HEK293 (cell line): ENCODE data around the gene INPP4B.

Experiments used
- CTCF ChIA-PET: fragments of 350-600 bp; formaldehyde crosslinking; extraction: SDS; loops from one replicate; lab custom pipeline; 2021; ENCODE audit warnings: antibody characterized with exemption; lab: Yijun Ruan, JAX
- POLR2A ChIA-PET: fragments of 300-600 bp; formaldehyde crosslinking; extraction: SDS; loops from one replicate; lab custom pipeline; 2020; ENCODE audit warnings: antibody characterized with exemption, inconsistent platforms; lab: Yijun Ruan, JAX
- H3K27ac ChIP-seq: fragments of 200-500 bp; sonication (Bioruptor generic); 2 replicates; pipeline ENCODE4 v1.5.1; 2014; ENCODE audit warnings: low read depth, low read length, control low read depth, inconsistent platforms; ENCODE audit errors: extremely low read depth
- H3K36me3 ChIP-seq, 2 experiments: fragments of 200-500 bp in 1 of 2; sonication (Bioruptor generic) in 1 of 2; 1 replicate in 1 of 2; 2 replicates in 1 of 2; pipeline ENCODE4 v1.5.1; 2014 to 2017; ENCODE audit warnings: inconsistent platforms in 2 of 2, low read length in 2 of 2; ENCODE audit not compliant: control insufficient read depth in 2 of 2, insufficient read depth in 1 of 2
- H3K4me1 ChIP-seq: fragments of 200-500 bp; sonication (Bioruptor generic); 2 replicates; pipeline ENCODE4 v1.5.1; 2014; ENCODE audit warnings: mild to moderate bottlenecking, low read length, inconsistent platforms; ENCODE audit not compliant: control insufficient read depth, insufficient read depth
- H3K4me3 ChIP-seq: 2 replicates; pipeline ENCODE4 v1.5.1; 2011; ENCODE audit warnings: low read depth, mild to moderate bottlenecking, control low read depth, low read length, moderate library complexity
- H3K9me3 ChIP-seq: fragments of 200-500 bp; sonication (Bioruptor generic); 2 replicates; pipeline ENCODE4 v1.5.1; 2014; ENCODE audit warnings: low read depth, low read length, inconsistent platforms; ENCODE audit not compliant: control insufficient read depth, insufficient read depth
- FEZF1 ChIP-seq: fragments of 450-650 bp; formaldehyde crosslinking; IDR thresholded peaks from 2 replicates; pipeline ENCODE4 v1.5.1; 2016; ENCODE audit warnings: missing biosample characterization, missing genetic modification characterization
- GLIS2 ChIP-seq: fragments of 450-650 bp; formaldehyde crosslinking; IDR thresholded peaks from 2 replicates; pipeline ENCODE4 v1.5.1; 2016; ENCODE audit warnings: missing biosample characterization, missing genetic modification characterization
- SCRT1 ChIP-seq: fragments of 450-650 bp; formaldehyde crosslinking; IDR thresholded peaks from 2 replicates; pipeline ENCODE4 v1.5.1; 2016; ENCODE audit warnings: missing biosample characterization, missing genetic modification characterization, borderline replicate concordance
- SP2 ChIP-seq: fragments of 450-650 bp; formaldehyde crosslinking; IDR thresholded peaks from 2 replicates; pipeline ENCODE4 v1.5.1; 2016; ENCODE audit warnings: missing biosample characterization, missing genetic modification characterization
- YY1 ChIP-seq: fragments of 450-650 bp; formaldehyde crosslinking; IDR thresholded peaks from 2 replicates; pipeline ENCODE4 v1.5.1; 2018; ENCODE audit warnings: missing biosample characterization, missing genetic modification characterization
- ZBTB48 ChIP-seq: fragments of 450-650 bp; formaldehyde crosslinking; IDR thresholded peaks from 2 replicates; pipeline ENCODE4 v1.5.1; 2016; ENCODE audit warnings: missing biosample characterization, missing genetic modification characterization
- ZBTB8A ChIP-seq: fragments of 450-650 bp; formaldehyde crosslinking; IDR thresholded peaks from 2 replicates; pipeline ENCODE4 v1.5.1; 2016; ENCODE audit warnings: missing biosample characterization, missing genetic modification characterization
- ZIC2 ChIP-seq: fragments of 450-650 bp; formaldehyde crosslinking; IDR thresholded peaks from 2 replicates; pipeline ENCODE4 v1.5.1; 2016; ENCODE audit warnings: missing biosample characterization, missing genetic modification characterization
- ZNF112 ChIP-seq: fragments of 450-650 bp; formaldehyde crosslinking; IDR thresholded peaks from 2 replicates; pipeline ENCODE4 v1.5.0; 2017; ENCODE audit warnings: missing biosample characterization, missing genetic modification characterization
- ZNF132 ChIP-seq: fragments of 450-650 bp; formaldehyde crosslinking; IDR thresholded peaks from 2 replicates; pipeline ENCODE4 v1.5.1; 2017; ENCODE audit warnings: missing biosample characterization, missing genetic modification characterization, borderline replicate concordance
- ZNF140 ChIP-seq: fragments of 450-650 bp; formaldehyde crosslinking; IDR thresholded peaks from 2 replicates; pipeline ENCODE4 v1.5.1; 2016; ENCODE audit warnings: missing biosample characterization, missing genetic modification characterization
- ZNF19 ChIP-seq: fragments of 450-650 bp; formaldehyde crosslinking; IDR thresholded peaks from 2 replicates; pipeline ENCODE4; 2016; ENCODE audit warnings: missing biosample characterization, missing genetic modification characterization, low read depth
- ZNF266 ChIP-seq: fragments of 450-650 bp; formaldehyde crosslinking; IDR thresholded peaks from 2 replicates; pipeline ENCODE4 v1.5.1; 2016; ENCODE audit warnings: missing biosample characterization, missing genetic modification characterization, low read depth
- ZNF350 ChIP-seq: fragments of 450-650 bp; formaldehyde crosslinking; IDR thresholded peaks from 2 replicates; pipeline ENCODE4 v1.5.0; 2017; ENCODE audit warnings: missing biosample characterization, mild to moderate bottlenecking, missing genetic modification characterization
- ZNF510 ChIP-seq: fragments of 450-650 bp; formaldehyde crosslinking; IDR thresholded peaks from 2 replicates; pipeline ENCODE4 v1.5.1; 2018; ENCODE audit warnings: mild to moderate bottlenecking, missing genetic modification characterization, missing biosample characterization; ENCODE audit not compliant: insufficient replicate concordance
- ZNF530 ChIP-seq: fragments of 450-650 bp; formaldehyde crosslinking; IDR thresholded peaks from 2 replicates; pipeline ENCODE4 v1.5.1; 2016; ENCODE audit warnings: low read depth, missing biosample characterization, missing genetic modification characterization
- ZNF555 ChIP-seq: fragments of 450-650 bp; formaldehyde crosslinking; conservative IDR thresholded peaks from 2 replicates; pipeline ENCODE4 v1.5.1; 2017; ENCODE audit warnings: missing biosample characterization, mild to moderate bottlenecking, missing genetic modification characterization, inconsistent platforms
- ZNF560 ChIP-seq: fragments of 450-650 bp; formaldehyde crosslinking; IDR thresholded peaks from 2 replicates; pipeline ENCODE4 v1.5.1; 2017; ENCODE audit warnings: missing biosample characterization, missing genetic modification characterization, borderline replicate concordance
- ZNF621 ChIP-seq: fragments of 450-650 bp; formaldehyde crosslinking; IDR thresholded peaks from 2 replicates; pipeline ENCODE4 v1.5.1; 2017; ENCODE audit warnings: missing biosample characterization, missing genetic modification characterization
- ZNF624 ChIP-seq: fragments of 450-650 bp; formaldehyde crosslinking; IDR thresholded peaks from 2 replicates; pipeline ENCODE4 v1.5.1; 2017; ENCODE audit warnings: missing biosample characterization, missing genetic modification characterization
- ZNF76 ChIP-seq: fragments of 450-650 bp; formaldehyde crosslinking; IDR thresholded peaks from 2 replicates; pipeline ENCODE4; 2016; ENCODE audit warnings: low read depth, missing biosample characterization, missing genetic modification characterization, borderline replicate concordance
- ZNF777 ChIP-seq: fragments of 450-650 bp; formaldehyde crosslinking; IDR thresholded peaks from 2 replicates; pipeline ENCODE4 v1.5.1; 2017; ENCODE audit warnings: missing biosample characterization, missing genetic modification characterization, borderline replicate concordance
- TF ChIP-seq, protein P1 (sequence below): fragments of 450-650 bp; formaldehyde crosslinking; IDR thresholded peaks from 2 replicates; pipeline ENCODE4 v1.5.1; 2016; ENCODE audit warnings: missing biosample characterization, missing genetic modification characterization
- TF ChIP-seq, protein P2 (sequence below): IDR thresholded peaks from 2 replicates; pipeline ENCODE4 v1.6.1; 2011; ENCODE audit warnings: mild to moderate bottlenecking, low read depth, low read length, borderline replicate concordance
- TF ChIP-seq, protein P3 (sequence below): fragments of 450-650 bp; formaldehyde crosslinking; IDR thresholded peaks from 2 replicates; pipeline ENCODE4 v1.5.1; 2016; ENCODE audit warnings: missing biosample characterization, missing genetic modification characterization
- TF ChIP-seq, protein P4 (sequence below): fragments of 450-650 bp; formaldehyde crosslinking; IDR thresholded peaks from 2 replicates; pipeline ENCODE4 v1.5.1; 2016; ENCODE audit warnings: missing biosample characterization, missing genetic modification characterization
- TF ChIP-seq, protein P5 (sequence below): fragments of 450-650 bp; formaldehyde crosslinking; IDR thresholded peaks from 2 replicates; pipeline ENCODE4 v1.5.1; 2016; ENCODE audit warnings: missing biosample characterization, missing genetic modification characterization
- TF ChIP-seq, protein P6 (sequence below): fragments of 450-650 bp; formaldehyde crosslinking; IDR thresholded peaks from 2 replicates; pipeline ENCODE4 v1.5.1; 2016; ENCODE audit warnings: missing biosample characterization, missing genetic modification characterization
- TF ChIP-seq, protein P7 (sequence below): fragments of 450-650 bp; formaldehyde crosslinking; IDR thresholded peaks from 2 replicates; pipeline ENCODE4 v1.5.1; 2016; ENCODE audit warnings: missing biosample characterization, missing genetic modification characterization

INPP4B gene

DNA sequence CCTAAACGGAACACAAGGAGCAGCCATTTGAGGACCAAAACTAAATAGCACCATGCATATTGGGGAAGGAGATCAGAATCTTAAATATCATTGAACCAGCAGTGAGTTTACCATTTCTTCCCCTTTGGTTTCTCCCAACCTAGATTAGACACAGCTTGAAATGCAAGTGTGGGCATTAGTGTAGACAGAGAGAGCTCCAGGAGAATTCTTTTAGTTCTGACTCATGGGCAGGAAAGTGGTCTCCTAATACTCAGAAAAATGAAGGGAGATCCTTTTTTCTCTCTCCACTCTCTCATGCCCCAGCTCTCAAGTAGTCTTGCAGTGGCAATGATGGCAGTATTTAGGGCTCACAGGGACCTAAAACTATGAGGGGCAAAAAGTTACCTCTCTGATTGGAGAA lies 567.9 kb downstream of the INPP4B start:
- no peak overlapping the region for H3K4me3 ChIP-seq
- H3K27ac ChIP-seq, result no peak overlapping the region
- H3K4me1 ChIP-seq, result no peaks in the 10 kb centered on the region
- ChIA-PET CTCF (no interaction called here), POLR2A (no interaction called here)
- TF ChIP-seq ZNF350 (no peak), GLIS2 (tag by site-specific recombination) (no peak), ZNF555 (tag by site-specific recombination) (no peak), ZNF140 (tag by site-specific recombination) (no peak), FEZF1 (no peak), ZNF530 (no peak), ZIC2 (no peak), YY1 (tag by site-specific recombination) (no peak), ZNF624 (tag by site-specific recombination) (no peak), ZNF560 (tag by site-specific recombination) (no peak), ZBTB48 (no peak)
- TF ChIP-seq, protein P1, sequence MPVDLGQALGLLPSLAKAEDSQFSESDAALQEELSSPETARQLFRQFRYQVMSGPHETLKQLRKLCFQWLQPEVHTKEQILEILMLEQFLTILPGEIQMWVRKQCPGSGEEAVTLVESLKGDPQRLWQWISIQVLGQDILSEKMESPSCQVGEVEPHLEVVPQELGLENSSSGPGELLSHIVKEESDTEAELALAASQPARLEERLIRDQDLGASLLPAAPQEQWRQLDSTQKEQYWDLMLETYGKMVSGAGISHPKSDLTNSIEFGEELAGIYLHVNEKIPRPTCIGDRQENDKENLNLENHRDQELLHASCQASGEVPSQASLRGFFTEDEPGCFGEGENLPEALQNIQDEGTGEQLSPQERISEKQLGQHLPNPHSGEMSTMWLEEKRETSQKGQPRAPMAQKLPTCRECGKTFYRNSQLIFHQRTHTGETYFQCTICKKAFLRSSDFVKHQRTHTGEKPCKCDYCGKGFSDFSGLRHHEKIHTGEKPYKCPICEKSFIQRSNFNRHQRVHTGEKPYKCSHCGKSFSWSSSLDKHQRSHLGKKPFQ (tag by site-specific recombination), result no peak
- TF ChIP-seq, protein P2, sequence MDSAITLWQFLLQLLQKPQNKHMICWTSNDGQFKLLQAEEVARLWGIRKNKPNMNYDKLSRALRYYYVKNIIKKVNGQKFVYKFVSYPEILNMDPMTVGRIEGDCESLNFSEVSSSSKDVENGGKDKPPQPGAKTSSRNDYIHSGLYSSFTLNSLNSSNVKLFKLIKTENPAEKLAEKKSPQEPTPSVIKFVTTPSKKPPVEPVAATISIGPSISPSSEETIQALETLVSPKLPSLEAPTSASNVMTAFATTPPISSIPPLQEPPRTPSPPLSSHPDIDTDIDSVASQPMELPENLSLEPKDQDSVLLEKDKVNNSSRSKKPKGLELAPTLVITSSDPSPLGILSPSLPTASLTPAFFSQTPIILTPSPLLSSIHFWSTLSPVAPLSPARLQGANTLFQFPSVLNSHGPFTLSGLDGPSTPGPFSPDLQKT, result no peak
- TF ChIP-seq, protein P3, sequence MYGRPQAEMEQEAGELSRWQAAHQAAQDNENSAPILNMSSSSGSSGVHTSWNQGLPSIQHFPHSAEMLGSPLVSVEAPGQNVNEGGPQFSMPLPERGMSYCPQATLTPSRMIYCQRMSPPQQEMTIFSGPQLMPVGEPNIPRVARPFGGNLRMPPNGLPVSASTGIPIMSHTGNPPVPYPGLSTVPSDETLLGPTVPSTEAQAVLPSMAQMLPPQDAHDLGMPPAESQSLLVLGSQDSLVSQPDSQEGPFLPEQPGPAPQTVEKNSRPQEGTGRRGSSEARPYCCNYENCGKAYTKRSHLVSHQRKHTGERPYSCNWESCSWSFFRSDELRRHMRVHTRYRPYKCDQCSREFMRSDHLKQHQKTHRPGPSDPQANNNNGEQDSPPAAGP (tag by site-specific recombination), result no peak
- TF ChIP-seq, protein P4, sequence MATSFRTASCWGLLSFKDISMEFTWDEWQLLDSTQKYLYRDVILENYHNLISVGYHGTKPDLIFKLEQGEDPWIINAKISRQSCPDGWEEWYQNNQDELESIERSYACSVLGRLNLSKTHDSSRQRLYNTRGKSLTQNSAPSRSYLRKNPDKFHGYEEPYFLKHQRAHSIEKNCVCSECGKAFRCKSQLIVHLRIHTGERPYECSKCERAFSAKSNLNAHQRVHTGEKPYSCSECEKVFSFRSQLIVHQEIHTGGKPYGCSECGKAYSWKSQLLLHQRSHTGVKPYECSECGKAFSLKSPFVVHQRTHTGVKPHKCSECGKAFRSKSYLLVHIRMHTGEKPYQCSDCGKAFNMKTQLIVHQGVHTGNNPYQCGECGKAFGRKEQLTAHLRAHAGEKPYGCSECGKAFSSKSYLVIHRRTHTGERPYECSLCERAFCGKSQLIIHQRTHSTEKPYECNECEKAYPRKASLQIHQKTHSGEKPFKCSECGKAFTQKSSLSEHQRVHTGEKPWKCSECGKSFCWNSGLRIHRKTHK (tag by site-specific recombination), result no peak
- TF ChIP-seq, protein P5, sequence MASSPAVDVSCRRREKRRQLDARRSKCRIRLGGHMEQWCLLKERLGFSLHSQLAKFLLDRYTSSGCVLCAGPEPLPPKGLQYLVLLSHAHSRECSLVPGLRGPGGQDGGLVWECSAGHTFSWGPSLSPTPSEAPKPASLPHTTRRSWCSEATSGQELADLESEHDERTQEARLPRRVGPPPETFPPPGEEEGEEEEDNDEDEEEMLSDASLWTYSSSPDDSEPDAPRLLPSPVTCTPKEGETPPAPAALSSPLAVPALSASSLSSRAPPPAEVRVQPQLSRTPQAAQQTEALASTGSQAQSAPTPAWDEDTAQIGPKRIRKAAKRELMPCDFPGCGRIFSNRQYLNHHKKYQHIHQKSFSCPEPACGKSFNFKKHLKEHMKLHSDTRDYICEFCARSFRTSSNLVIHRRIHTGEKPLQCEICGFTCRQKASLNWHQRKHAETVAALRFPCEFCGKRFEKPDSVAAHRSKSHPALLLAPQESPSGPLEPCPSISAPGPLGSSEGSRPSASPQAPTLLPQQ (tag by site-specific recombination), result no peak
- H3K9me3 ChIP-seq, result no peaks in the 10 kb centered on the region
- H3K36me3 ChIP-seq, result no peaks in the 10 kb centered on the region

DNA sequence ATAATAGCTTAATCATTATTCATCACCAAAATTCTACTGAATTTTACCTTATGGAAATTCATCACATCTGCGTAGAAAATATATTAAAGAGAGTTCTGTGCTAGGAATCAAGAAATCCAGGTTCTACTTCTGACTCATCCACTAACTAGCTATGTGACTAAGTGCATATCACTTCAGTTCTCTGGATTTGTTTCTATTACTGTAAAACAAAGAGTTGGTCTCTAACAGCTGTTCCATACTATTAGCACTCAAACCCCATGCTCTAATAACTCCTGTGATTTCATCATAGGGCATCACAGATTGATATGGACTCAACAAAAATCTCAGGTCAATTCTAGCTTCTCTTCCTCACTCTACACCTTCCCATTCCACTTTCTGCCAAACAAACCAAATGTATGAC lies 572.0 kb downstream of the INPP4B start:
- no peak overlapping the region for H3K4me3 ChIP-seq
- no peak overlapping the region for H3K27ac ChIP-seq
- no peaks in the 10 kb centered on the region for H3K9me3 ChIP-seq
- CTCF ChIA-PET, result interaction anchor here (0.9 kb wide), 1 partner anchor 9 kb away, joined by 3 read pairs; no protein-coding TSS in a partner anchor
- POLR2A ChIA-PET, result no interaction called here
- no peaks in the 10 kb centered on the region for H3K4me1 ChIP-seq
- no peaks in the 10 kb centered on the region for H3K36me3 ChIP-seq
- TF ChIP-seq ZNF112 (tag by site-specific recombination), result no peak
- TF ChIP-seq SP2 (tag by site-specific recombination), result no peak
- TF ChIP-seq ZNF76 (tag by site-specific recombination), result no peak
- TF ChIP-seq ZBTB8A (tag by site-specific recombination), result no peak
- TF ChIP-seq ZNF777, result no peak
- no peak for TF ChIP-seq ZNF266
- TF ChIP-seq, protein P6, sequence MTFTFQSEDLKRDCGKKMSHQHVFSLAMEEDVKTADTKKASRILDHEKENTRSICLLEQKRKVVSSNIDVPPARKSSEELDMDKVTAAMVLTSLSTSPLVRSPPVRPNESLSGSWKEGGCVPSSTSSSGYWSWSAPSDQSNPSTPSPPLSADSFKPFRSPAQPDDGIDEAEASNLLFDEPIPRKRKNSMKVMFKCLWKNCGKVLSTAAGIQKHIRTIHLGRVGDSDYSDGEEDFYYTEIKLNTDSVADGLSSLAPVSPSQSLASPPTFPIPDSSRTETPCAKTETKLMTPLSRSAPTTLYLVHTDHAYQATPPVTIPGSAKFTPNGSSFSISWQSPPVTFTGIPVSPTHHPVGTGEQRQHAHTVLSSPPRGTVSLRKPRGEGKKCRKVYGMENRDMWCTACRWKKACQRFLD, result no peak
- no peak for TF ChIP-seq ZNF510
- TF ChIP-seq, protein P7, sequence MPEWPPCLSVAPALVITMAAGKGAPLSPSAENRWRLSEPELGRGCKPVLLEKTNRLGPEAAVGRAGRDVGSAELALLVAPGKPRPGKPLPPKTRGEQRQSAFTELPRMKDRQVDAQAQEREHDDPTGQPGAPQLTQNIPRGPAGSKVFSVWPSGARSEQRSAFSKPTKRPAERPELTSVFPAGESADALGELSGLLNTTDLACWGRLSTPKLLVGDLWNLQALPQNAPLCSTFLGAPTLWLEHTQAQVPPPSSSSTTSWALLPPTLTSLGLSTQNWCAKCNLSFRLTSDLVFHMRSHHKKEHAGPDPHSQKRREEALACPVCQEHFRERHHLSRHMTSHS (tag by site-specific recombination), result no peak
- no peak for TF ChIP-seq ZNF19 (tag by site-specific recombination)
- no peak for TF ChIP-seq ZNF621 (tag by site-specific recombination)
- TF ChIP-seq SCRT1, result no peak
- no peak for TF ChIP-seq ZNF132
